K562 (cell line): ENCODE results near the gene BTBD2. TPM values are rescaled to one million over a fixed set of nuclear protein-coding genes. Genes with fewer than 3 reads are reported as not detected.

Source experiments
- CREB3L1 ChIP-seq: fragments of 450-650 bp; IDR thresholded peaks from 2 replicates; pipeline ENCODE4 v1.6.1; 2014; ENCODE audit warnings: low read depth, mild to moderate bottlenecking, moderate library complexity, borderline replicate concordance
- CTBP1 ChIP-seq: fragments of 450-650 bp; IDR thresholded peaks from 2 replicates; pipeline ENCODE4 v1.6.1; 2016; ENCODE audit warnings: borderline replicate concordance
- DMBX1 ChIP-seq: fragments of 250-450 bp; sonication (Bioruptor Pico); IDR thresholded peaks from 2 replicates; pipeline ENCODE4 v1.8.0; 2022; ENCODE audit warnings: inconsistent platforms, mild to moderate bottlenecking, moderate library complexity, borderline replicate concordance
- DNMT1 ChIP-seq: fragments of 450-650 bp; IDR thresholded peaks from 2 replicates; pipeline ENCODE4 v1.6.1; 2016; ENCODE audit warnings: antibody characterized with exemption, mild to moderate bottlenecking
- ETV1 ChIP-seq: fragments of 450-650 bp; conservative IDR thresholded peaks from 2 replicates; pipeline ENCODE4 v1.6.1; 2016; ENCODE audit warnings: missing genetic modification characterization, control low read depth, low read depth, missing compliant biosample characterization
- FOSL1 ChIP-seq: fragments of 200-800 bp; sonication (Bioruptor generic); conservative IDR thresholded peaks from 2 replicates; pipeline ENCODE4 v1.6.1; 2016; ENCODE audit warnings: missing genetic modification characterization, missing compliant biosample characterization
- FOXJ2 ChIP-seq: fragments of 200-800 bp; sonication (Bioruptor generic); IDR thresholded peaks from 2 replicates; pipeline ENCODE4 v1.6.1; 2016; ENCODE audit warnings: missing genetic modification characterization, missing compliant biosample characterization
- FOXP1 ChIP-seq: sonication (generic); formaldehyde crosslinking; IDR thresholded peaks from 2 replicates; pipeline ENCODE4 v1.8.0; 2022; ENCODE audit warnings: mild to moderate bottlenecking, missing genetic modification reagents
- HNRNPK ChIP-seq: fragments of 200-400 bp; formaldehyde crosslinking; IDR thresholded peaks from one replicate; pipeline ENCODE4 v1.6.1; 2018; ENCODE audit warnings: mild to moderate bottlenecking, low read depth, low read length; ENCODE audit not compliant: poor library complexity, severe bottlenecking
- KLF13 ChIP-seq: fragments of 450-650 bp; IDR thresholded peaks from 2 replicates; pipeline ENCODE4 v1.6.1; 2016; ENCODE audit warnings: missing genetic modification characterization, low read depth, mild to moderate bottlenecking, missing compliant biosample characterization, moderate library complexity, borderline replicate concordance
- MAX ChIP-seq: sonication (generic); formaldehyde crosslinking; IDR thresholded peaks from 2 replicates; pipeline ENCODE4 v1.9.0; 2022; ENCODE audit warnings: mild to moderate bottlenecking, missing genetic modification reagents
- MAZ ChIP-seq, 2 experiments: fragments of 450-650 bp in 1 of 2; sonication (generic) in 1 of 2; formaldehyde crosslinking; IDR thresholded peaks in 1 of 2; conservative IDR thresholded peaks in 1 of 2; 2 replicates each; pipeline versions ENCODE4 v1.4.0 to v1.5.0; 2020; ENCODE audit warnings: mild to moderate bottlenecking in 1 of 2, missing genetic modification reagents in 1 of 2
- MEIS2 ChIP-seq: fragments of 450-650 bp; IDR thresholded peaks from 2 replicates; pipeline ENCODE4 v1.6.1; 2014; ENCODE audit warnings: mild to moderate bottlenecking; ENCODE audit not compliant: partially characterized antibody
- ZNF24 ChIP-seq: fragments of 450-650 bp; IDR thresholded peaks from 2 replicates; pipeline ENCODE4 v1.6.1; 2016
- ZNF398 ChIP-seq: fragments of 250-450 bp; sonication (Bioruptor Pico); IDR thresholded peaks from 2 replicates; pipeline ENCODE4 v1.8.0; 2021; ENCODE audit warnings: moderate library complexity, mild to moderate bottlenecking, inconsistent platforms
- ZNF583 ChIP-seq: fragments of 250-450 bp; sonication (Bioruptor Pico); IDR thresholded peaks from 2 replicates; pipeline ENCODE4 v1.4.0; 2020
- ZNF766 ChIP-seq: fragments of 200-800 bp; sonication (Bioruptor generic); conservative IDR thresholded peaks from 2 replicates; pipeline ENCODE4 v1.6.1; 2016; ENCODE audit warnings: missing genetic modification characterization, missing compliant biosample characterization
- ZNF780A ChIP-seq: fragments of 250-450 bp; sonication (Bioruptor Pico); IDR thresholded peaks from 2 replicates; pipeline ENCODE4 v1.5.0; 2021; ENCODE audit warnings: mild to moderate bottlenecking
- polyA plus RNA-seq, 8 experiments: library from polyadenylated mRNA; depleted of rRNA in 4 of 8; stranded (reverse) in 5 of 8; unstranded in 3 of 8; fragments of >200 nt; fragmentation: Nextera tagmentation in 2 of 8; fragmentation: Illumina TruSeq in 1 of 8; extraction: Ambion mirVana in 2 of 8; extraction: Trizol in 1 of 8; gene quantifications; 2 replicates each; pipeline versions ENCODE4 v1.2.1 to v1.2.3, GENCODE V29; 2011 to 2014; ENCODE audit warnings: inconsistent platforms in 1 of 8, missing spikeins in 1 of 8
- total RNA-seq, 7 experiments: library from RNA; depleted of rRNA in 6 of 7; stranded (reverse); fragments of >200 nt in 6 of 7; fragmentation: Illumina TruSeq in 2 of 7; extraction: Trizol in 2 of 7; gene quantifications; 2 replicates each; pipeline versions ENCODE4 v1.2.1 to v1.2.3, GENCODE V29; 2011 to 2021; ENCODE audit warnings: low replicate concordance in 1 of 7
- TF ChIP-seq, protein P1 (sequence below): IDR thresholded peaks from 2 replicates; pipeline ENCODE4 v1.6.1; 2014; ENCODE audit warnings: antibody characterized with exemption
- TF ChIP-seq, protein P2 (sequence below), 2 experiments: IDR thresholded peaks in 1 of 2; conservative IDR thresholded peaks in 1 of 2; 2 replicates each; pipeline ENCODE4 v1.6.1; 2016; ENCODE audit warnings: low read depth in 2 of 2, mild to moderate bottlenecking in 1 of 2, missing compliant biosample characterization in 1 of 2, missing genetic modification characterization in 1 of 2, moderate library complexity in 1 of 2

BTBD2 gene
- total and polyA plus RNA-seq, 9 of the 15 experiments (the other 6 are each of a cell fraction or from before 2014, with no cell fraction given): 0.10 to 15.6 (median 6.9) TPM

DNA sequence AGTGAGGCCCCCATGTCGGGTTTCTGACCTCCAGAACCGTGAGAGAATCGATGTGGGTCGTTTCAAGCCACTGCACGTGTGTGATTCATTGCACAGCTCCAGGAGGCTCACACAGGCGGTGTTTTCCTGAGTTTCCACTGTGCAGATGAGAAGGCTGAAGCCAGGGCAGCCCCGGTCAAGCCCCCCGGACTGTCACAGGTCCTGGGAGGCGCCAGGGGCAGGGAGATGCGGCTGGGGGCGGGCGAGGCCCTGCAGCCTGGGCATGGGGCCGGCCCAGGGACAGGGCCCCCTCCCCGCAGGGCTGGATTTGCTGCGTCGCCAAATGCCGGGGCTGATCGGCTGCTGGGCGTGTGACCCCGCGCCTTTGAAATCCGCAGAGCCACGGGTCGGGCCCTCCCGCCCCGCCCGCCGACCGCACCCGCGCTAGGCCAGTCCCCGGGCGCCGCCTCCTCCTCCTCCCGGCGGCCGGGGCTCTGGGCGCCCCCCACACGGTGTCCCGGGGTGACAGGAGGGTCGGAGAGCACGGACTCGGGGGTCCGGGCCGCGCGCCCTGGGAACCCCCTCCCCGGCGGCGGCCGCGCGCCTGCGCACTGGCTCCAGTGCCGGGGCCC is 45.5 kb upstream of the BTBD2 start (continued):
- no peak for TF ChIP-seq DNMT1
- no peak; the same call in none of the 2 replicates for TF ChIP-seq MAX (CRISPR knock-in tag)
- TF ChIP-seq, protein P1, sequence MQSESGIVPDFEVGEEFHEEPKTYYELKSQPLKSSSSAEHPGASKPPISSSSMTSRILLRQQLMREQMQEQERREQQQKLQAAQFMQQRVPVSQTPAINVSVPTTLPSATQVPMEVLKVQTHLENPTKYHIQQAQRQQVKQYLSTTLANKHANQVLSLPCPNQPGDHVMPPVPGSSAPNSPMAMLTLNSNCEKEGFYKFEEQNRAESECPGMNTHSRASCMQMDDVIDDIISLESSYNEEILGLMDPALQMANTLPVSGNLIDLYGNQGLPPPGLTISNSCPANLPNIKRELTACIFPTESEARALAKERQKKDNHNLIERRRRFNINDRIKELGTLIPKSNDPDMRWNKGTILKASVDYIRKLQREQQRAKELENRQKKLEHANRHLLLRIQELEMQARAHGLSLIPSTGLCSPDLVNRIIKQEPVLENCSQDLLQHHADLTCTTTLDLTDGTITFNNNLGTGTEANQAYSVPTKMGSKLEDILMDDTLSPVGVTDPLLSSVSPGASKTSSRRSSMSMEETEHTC: no peak
- TF ChIP-seq, protein P2, sequence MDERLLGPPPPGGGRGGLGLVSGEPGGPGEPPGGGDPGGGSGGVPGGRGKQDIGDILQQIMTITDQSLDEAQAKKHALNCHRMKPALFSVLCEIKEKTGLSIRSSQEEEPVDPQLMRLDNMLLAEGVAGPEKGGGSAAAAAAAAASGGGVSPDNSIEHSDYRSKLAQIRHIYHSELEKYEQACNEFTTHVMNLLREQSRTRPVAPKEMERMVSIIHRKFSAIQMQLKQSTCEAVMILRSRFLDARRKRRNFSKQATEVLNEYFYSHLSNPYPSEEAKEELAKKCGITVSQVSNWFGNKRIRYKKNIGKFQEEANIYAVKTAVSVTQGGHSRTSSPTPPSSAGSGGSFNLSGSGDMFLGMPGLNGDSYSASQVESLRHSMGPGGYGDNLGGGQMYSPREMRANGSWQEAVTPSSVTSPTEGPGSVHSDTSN (CRISPR knock-in tag; IDR thresholded peaks at IDR 0.05; ENCODE audit: low read depth): no peak
- TF ChIP-seq, protein P2 (tag; conservative IDR thresholded peaks at IDR 0.05; ENCODE audit: low read depth): no peak
- peak; percentile 52 for TF ChIP-seq FOSL1 (tag)
- no peak for TF ChIP-seq KLF13
- no peak for TF ChIP-seq HNRNPK
- TF ChIP-seq ZNF766 (CRISPR knock-in tag): peak; percentile 16; the same call in 1 of the 2 replicates
- TF ChIP-seq MEIS2: peak; percentile 86
- TF ChIP-seq ETV1 (tag): no peak
- peak; percentile 58 for TF ChIP-seq FOXJ2
- no peak for TF ChIP-seq ZNF780A (CRISPR knock-in tag)
- no peak for TF ChIP-seq FOXP1 (CRISPR knock-in tag)
- TF ChIP-seq DMBX1 (CRISPR knock-in tag): peak; percentile 78
- TF ChIP-seq CTBP1: 0 out of 2 replicates have a peak, but pooled peaks have one; percentile 10
- peak; percentile 79 for TF ChIP-seq ZNF583 (CRISPR knock-in tag)
- no peak for TF ChIP-seq ZNF398 (CRISPR knock-in tag)
- TF ChIP-seq MAZ (CRISPR knock-in tag; conservative IDR thresholded peaks at IDR 0.05 in 1 of 2, IDR thresholded peaks at IDR 0.05 in 1 of 2): peak; percentile 79 to 95; a peak in 3 of 4 replicates
- TF ChIP-seq CREB3L1: no peak; the same call in 1 of the 2 replicates
- no peak for TF ChIP-seq ZNF24
